Measurements from ENCODE around the gene EID2B.

The EID2B gene

GRCh38 chr19:39499932-39500331 is 32.7 kb downstream of the EID2B start:
- no peak for DNase-seq (ENCODE audit: low read depth in 2 of 2)

- DNase-seq (ENCODE audit: low read depth in 2 of 2): no peak
Measured at GRCh38 chr19:39498798-39499642, 33.6 kb downstream of the EID2B start, which contains the start of gene DLL3. Gene DLL3, plus strand, starts transcription at chr19:39498947. Its CDS starts 28 bp downstream, at chr19:39498975.

GRCh38 chr19:39497996-39498797 is 34.5 kb downstream of the EID2B start:
- DNase-seq (ENCODE audit: low read depth in 2 of 2): no peak

GRCh38 chr19:39497701-39497995 is 35.0 kb downstream of the EID2B start:
- no peak for DNase-seq (ENCODE audit: low read depth in 2 of 2)

GRCh38 chr19:39496063-39496462 is 36.6 kb downstream of the EID2B start:
- no peak for DNase-seq (ENCODE audit: low read depth in 2 of 2)

GRCh38 chr19:39494661-39495060 is 38.0 kb downstream of the EID2B start:
- DNase-seq (ENCODE audit: low read depth in 2 of 2): no peak

- no peak for DNase-seq (ENCODE audit: low read depth in 2 of 2)
Measured at GRCh38 chr19:39492788-39493187, 39.9 kb downstream of the EID2B start.

GRCh38 chr19:39492225-39492624 is 40.4 kb downstream of the EID2B start:
- DNase-seq (ENCODE audit: low read depth in 2 of 2): no peak

- DNase-seq (ENCODE audit: low read depth in 2 of 2): no peak
Measured at GRCh38 chr19:39489756-39490155, 42.9 kb downstream of the EID2B start.

GRCh38 chr19:39483141-39483540 is 49.5 kb downstream of the EID2B start:
- DNase-seq (ENCODE audit: low read depth in 2 of 2): no peak

- DNase-seq (ENCODE audit: low read depth in 2 of 2): no peak
Measured at GRCh38 chr19:39481676-39482075, 51.0 kb downstream of the EID2B start.

- no peak for DNase-seq (ENCODE audit: low read depth in 2 of 2)
Measured at GRCh38 chr19:39481229-39481545, 51.5 kb downstream of the EID2B start.
